Measurements from ENCODE around the gene CCDC86.

Gene CCDC86

DNA sequence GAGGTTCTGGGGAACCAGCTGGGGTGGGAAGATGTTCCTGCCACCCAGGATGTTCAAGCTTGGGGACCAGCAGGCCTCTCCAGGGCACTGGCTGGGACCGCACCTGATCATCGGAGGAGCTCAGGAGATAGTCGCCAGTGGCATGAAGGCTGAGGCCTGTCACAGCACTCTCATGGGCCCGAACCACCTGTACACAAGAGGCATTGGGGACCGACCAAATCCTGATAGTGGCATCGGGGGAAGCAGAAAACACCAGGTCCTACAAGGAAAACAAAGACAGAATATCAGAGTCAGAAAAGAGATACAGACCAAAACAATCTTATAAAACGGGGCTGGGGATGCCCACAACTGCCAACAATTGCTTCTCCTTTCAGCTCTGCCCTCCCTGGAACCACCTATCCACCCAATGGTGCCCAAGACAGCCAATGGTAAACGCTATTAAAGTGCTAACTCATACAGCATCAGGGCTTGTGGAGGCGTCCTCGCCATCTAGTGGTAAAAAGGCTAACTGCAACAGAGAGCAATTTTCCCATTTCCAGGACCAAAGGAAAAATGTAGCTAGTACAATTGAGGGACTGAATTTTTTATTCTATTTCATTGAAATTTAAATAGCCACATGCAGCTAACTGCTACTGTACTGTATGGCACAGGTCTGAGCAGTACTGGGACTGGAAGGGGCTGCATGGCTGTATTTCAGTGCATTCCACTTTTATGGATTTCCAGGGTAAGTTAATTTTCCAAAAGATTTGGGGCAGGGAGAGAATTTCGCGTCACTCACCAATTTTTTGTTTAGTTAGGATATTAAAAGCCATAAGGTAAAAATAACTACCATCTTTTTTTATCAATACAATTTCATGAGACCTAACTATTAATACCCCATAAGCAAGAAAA is 57.4 kb downstream of the CCDC86 start:
- DNase-seq: peak; percentile 50

DNA sequence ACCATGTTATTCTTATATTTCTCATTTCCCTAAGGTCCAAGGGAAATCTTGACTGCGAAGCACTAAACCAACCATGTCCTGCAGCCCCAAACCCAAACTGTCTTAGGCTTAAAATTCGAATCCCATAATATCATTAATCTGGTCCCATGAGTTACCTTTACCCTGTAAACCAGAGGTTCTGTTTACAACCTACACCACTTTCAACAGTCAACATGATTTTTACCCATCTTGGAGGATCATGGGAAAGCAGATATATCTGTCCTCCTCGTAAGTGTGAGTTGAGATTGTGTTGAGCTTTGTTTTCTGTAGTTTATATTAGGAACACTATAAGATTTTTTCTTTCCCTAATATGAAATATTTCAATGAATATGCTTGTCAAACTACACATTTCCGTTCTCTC is 58.1 kb downstream of the CCDC86 start:
- DNase-seq: no peak

Measured in HCEC 1CT (cell line).